OCI-LY1 (cell line): ENCODE results near the gene SELENOO.

Experiments
- H2AFZ ChIP-seq: fragments of 200-600 bp; sonication (generic), shearing (Covaris generic); 2 replicates; pipeline ENCODE4 v1.6.0; 2014; ENCODE audit warnings: antibody characterized with exemption, mild to moderate bottlenecking, low read length
- H3F3A ChIP-seq: fragments of 200-600 bp; sonication (generic), shearing (Covaris generic); 2 replicates; pipeline ENCODE4 v1.6.0; 2014; ENCODE audit warnings: mild to moderate bottlenecking, antibody characterized with exemption, low read length, moderate library complexity; ENCODE audit not compliant: insufficient read depth
- H3K27ac ChIP-seq: fragments of 200-600 bp; sonication (generic); 2 replicates; pipeline ENCODE4 v1.5.1; 2014; ENCODE audit warnings: low read length, mixed run types, mild to moderate bottlenecking, low read depth; ENCODE audit not compliant: poor library complexity, severe bottlenecking
- H3K27me3 ChIP-seq: fragments of 200-600 bp; sonication (generic); 2 replicates; pipeline ENCODE4 v1.6.0; 2014; ENCODE audit warnings: antibody characterized with exemption, mild to moderate bottlenecking, low read length, moderate library complexity; ENCODE audit not compliant: insufficient read depth
- H3K36me3 ChIP-seq: fragments of 200-600 bp; sonication (generic); 2 replicates; pipeline ENCODE4 v1.6.1; 2014; ENCODE audit warnings: mild to moderate bottlenecking, antibody characterized with exemption, low read length, moderate library complexity, mixed read lengths; ENCODE audit not compliant: insufficient read depth
- H3K4me1 ChIP-seq: fragments of 200-600 bp; sonication (generic); 2 replicates; pipeline ENCODE4 v1.5.1; 2014; ENCODE audit warnings: mild to moderate bottlenecking, low read length, moderate library complexity; ENCODE audit not compliant: insufficient read depth, severe bottlenecking
- H3K4me2 ChIP-seq: fragments of 200-600 bp; sonication (generic), shearing (Covaris generic); 2 replicates; pipeline ENCODE4 v1.6.1; 2014; ENCODE audit warnings: low read length
- H3K4me3 ChIP-seq: fragments of 200-600 bp; sonication (generic); 2 replicates; pipeline ENCODE4 v1.5.1; 2014; ENCODE audit warnings: low read length, low read depth, mild to moderate bottlenecking, mixed read lengths; ENCODE audit not compliant: poor library complexity, severe bottlenecking
- H3K79me2 ChIP-seq: fragments of 200-600 bp; shearing (Covaris generic); 2 replicates; pipeline ENCODE4 v1.6.1; 2016; ENCODE audit warnings: mixed run types, low read length, mixed read lengths; ENCODE audit not compliant: insufficient read depth
- H3K9ac ChIP-seq: fragments of 200-600 bp; sonication (generic), shearing (Covaris generic); 2 replicates; pipeline ENCODE4 v1.6.1; 2014; ENCODE audit warnings: mild to moderate bottlenecking, low read length, mixed read lengths
- H3K9me2 ChIP-seq: fragments of 200-600 bp; sonication (generic), shearing (Covaris generic); 2 replicates; pipeline ENCODE4 v1.6.1; 2014; ENCODE audit warnings: low read depth, mild to moderate bottlenecking, low read length, mixed read lengths
- H3K9me3 ChIP-seq: fragments of 200-600 bp; shearing (Covaris generic); 2 replicates; pipeline ENCODE4 v1.6.1; 2014; ENCODE audit warnings: low read length, mixed read lengths
- H4K20me1 ChIP-seq: fragments of 200-600 bp; sonication (generic), shearing (Covaris generic); 2 replicates; pipeline ENCODE4 v1.6.0; 2016; ENCODE audit warnings: mild to moderate bottlenecking, low read length; ENCODE audit not compliant: insufficient read depth
- EZH2 ChIP-seq: fragments of 200-600 bp; sonication (generic), shearing (Covaris generic); IDR thresholded peaks from 2 replicates; pipeline ENCODE4 v1.8.0; 2017; ENCODE audit warnings: borderline replicate concordance, mixed run types, mild to moderate bottlenecking, antibody characterized with exemption, low read length, moderate library complexity, mixed read lengths
- TF ChIP-seq, protein P1 (sequence below): fragments of 200-600 bp; sonication (generic), shearing (Covaris generic); IDR thresholded peaks from 2 replicates; pipeline ENCODE4 v1.5.1; 2017; ENCODE audit warnings: mild to moderate bottlenecking, antibody characterized with exemption, low read length, moderate library complexity, mixed read lengths

Gene SELENOO

DNA sequence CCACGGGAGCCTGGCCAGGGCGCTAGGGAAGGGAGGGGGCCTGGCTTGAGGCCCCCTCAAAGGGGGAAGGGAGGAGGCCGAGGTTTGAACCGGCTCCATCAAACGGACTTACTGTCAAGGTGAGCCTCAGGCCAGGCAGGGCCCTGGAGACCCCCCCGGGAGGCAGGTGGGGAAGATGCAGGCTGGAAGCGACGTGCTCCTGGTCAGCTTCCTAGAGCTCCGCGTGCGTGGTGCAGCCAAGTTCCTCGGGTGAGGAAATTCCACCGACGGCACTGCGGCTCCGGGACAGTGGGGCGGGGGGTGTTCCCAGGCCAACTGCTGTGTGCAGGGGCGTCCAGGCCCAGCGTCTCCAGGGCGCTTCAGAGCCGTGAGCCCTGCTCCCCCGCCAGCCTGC is 22.3 kb upstream of the SELENOO start:
- Histone ChIP-seq H3K9me3 (no peaks in the 10 kb centered on the region), H3K79me2 (no peaks in the 10 kb centered on the region), H3K36me3 (no peaks in the 10 kb centered on the region), H3K27ac (no peak overlapping the region), H2AFZ (no peak overlapping the region), H3K4me1 (peaks cover 19% of the 10 kb centered on the region), H4K20me1 (no peaks in the 10 kb centered on the region), H3K9ac (no peak overlapping the region), H3K9me2 (no peaks in the 10 kb centered on the region), H3F3A (no peaks in the 10 kb centered on the region), H3K4me2 (no peak overlapping the region), H3K27me3 (peaks cover 4% of the 10 kb centered on the region; the same call in 1 of the 2 replicates), H3K4me3 (no peak overlapping the region)
- TF ChIP-seq, protein P1, sequence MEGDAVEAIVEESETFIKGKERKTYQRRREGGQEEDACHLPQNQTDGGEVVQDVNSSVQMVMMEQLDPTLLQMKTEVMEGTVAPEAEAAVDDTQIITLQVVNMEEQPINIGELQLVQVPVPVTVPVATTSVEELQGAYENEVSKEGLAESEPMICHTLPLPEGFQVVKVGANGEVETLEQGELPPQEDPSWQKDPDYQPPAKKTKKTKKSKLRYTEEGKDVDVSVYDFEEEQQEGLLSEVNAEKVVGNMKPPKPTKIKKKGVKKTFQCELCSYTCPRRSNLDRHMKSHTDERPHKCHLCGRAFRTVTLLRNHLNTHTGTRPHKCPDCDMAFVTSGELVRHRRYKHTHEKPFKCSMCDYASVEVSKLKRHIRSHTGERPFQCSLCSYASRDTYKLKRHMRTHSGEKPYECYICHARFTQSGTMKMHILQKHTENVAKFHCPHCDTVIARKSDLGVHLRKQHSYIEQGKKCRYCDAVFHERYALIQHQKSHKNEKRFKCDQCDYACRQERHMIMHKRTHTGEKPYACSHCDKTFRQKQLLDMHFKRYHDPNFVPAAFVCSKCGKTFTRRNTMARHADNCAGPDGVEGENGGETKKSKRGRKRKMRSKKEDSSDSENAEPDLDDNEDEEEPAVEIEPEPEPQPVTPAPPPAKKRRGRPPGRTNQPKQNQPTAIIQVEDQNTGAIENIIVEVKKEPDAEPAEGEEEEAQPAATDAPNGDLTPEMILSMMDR = no peak
- TF ChIP-seq EZH2 = no peak

DNA sequence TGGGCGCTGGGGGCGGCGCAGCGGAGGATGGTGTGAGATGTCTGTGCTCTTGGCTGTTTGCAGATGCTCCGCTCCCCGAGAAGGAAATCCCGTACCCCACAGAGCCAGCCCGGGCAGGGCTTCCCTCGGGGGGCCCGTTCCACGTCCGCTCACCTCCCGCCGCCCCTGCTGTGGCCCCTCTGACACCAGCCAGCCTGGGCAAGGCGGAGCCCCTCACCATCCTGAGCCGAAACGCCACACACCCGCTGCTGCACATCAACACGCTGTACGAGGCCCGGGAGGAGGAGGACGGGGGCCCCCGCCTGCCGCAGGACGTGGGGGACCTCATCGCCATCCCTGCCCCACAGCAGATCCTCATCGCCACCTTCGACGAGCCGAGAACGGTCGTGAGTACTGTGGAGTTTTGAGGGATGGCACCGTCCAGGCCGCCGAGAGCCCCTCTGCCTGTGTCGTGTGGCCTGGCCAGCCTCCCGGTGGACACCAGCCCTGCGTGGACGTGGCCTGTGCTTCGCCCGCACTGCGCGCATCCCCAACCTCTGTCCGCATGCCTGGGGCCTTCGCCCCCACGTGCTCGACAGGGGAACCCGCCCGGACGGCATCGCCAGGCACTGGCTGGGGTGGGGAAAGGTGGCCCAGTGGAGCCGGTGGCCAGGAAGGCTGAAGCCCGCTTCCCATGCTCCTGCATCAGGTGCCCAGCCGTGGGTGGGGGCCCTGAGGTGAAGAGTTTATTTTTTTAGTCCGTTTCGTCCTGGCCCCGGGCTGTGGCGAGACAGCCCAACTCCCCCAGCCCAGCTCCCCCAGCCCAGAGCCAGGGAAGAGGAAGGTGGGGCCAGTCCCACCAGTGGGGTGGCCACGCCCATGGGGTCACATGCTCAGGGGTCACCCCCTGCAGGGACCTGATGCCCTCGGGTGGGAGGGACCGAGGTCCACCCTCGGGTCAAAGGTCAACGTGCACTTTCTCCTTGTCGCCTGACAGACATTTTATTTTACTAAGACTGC is 21.6 kb upstream of the SELENOO start:
- Histone ChIP-seq H3K9me2 (no peaks in the 10 kb centered on the region), H2AFZ (no peak overlapping the region), H3F3A (no peaks in the 10 kb centered on the region), H3K9me3 (no peaks in the 10 kb centered on the region), H3K27me3 (peaks cover 4% of the 10 kb centered on the region; the same call in 1 of the 2 replicates), H3K79me2 (no peaks in the 10 kb centered on the region), H3K4me2 (no peak overlapping the region), H3K27ac (no peak overlapping the region), H3K4me3 (no peak overlapping the region), H3K9ac (no peak overlapping the region), H3K36me3 (no peaks in the 10 kb centered on the region), H3K4me1 (peaks cover 20% of the 10 kb centered on the region), H4K20me1 (no peaks in the 10 kb centered on the region)
- no peak for TF ChIP-seq EZH2

DNA sequence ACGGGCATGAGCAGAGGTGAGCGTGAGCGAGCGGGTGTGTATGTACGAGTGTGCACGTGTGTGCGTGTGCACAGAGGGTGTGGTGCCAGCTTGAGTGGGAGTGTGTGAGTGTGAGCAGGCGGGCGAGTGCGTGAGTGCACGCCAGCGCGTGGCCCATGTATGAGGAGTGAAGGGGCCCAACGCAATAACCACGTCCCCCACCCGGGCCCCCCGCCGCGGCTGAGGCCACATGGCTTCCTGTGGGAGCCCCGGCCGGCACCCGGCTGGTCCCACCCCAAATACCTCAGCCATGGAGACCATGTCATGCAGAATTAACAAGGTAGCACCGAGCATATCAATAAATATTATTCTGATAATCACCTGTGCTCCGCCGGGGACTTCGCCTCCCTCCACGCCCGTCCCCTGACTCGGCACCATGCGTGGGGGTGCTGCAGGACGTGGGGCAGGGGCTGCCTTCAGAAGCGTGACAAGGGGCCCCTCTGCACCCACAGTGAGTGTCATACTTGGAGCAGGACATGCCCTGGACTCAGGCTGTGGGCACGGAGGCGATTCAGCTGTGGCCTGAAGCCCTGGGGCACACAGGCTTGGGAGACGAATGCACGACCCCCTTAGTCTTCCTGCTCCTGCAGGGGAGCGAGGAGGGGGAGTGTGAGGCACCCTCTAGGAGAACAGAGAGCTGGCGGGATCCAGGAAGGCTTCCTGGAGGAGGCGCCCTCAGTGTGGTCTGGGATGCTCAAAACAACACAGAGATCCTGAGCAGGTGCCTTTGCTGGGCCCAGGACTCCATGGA is 20.7 kb upstream of the SELENOO start:
- peaks cover 4% of the 10 kb centered on the region; the same call in 1 of the 2 replicates for H3K27me3 ChIP-seq
- no peak overlapping the region for H3K9ac ChIP-seq
- no peaks in the 10 kb centered on the region for H3F3A ChIP-seq
- H3K79me2 ChIP-seq = no peaks in the 10 kb centered on the region
- no peaks in the 10 kb centered on the region for H3K9me2 ChIP-seq
- H4K20me1 ChIP-seq = no peaks in the 10 kb centered on the region
- no peak for TF ChIP-seq EZH2
- TF ChIP-seq, protein P1 = no peak
- no peak overlapping the region for H3K27ac ChIP-seq
- peaks cover 30% of the 10 kb centered on the region for H3K4me1 ChIP-seq
- no peak overlapping the region for H3K4me3 ChIP-seq
- H2AFZ ChIP-seq = no peak overlapping the region
- H3K4me2 ChIP-seq = no peak overlapping the region
- H3K36me3 ChIP-seq = no peaks in the 10 kb centered on the region
- H3K9me3 ChIP-seq = no peaks in the 10 kb centered on the region
